Fibroblast of lung (primary cell): ENCODE measurements around the gene OR10G3. TPM values are rescaled to one million over a fixed set of nuclear protein-coding genes. Genes with fewer than 3 reads are reported as not detected.
"Not testable (repeated sequence)": the region's sequence is repeated elsewhere in the genome, so short reads cannot be mapped to it uniquely, and the experiment has no call there.

Experiments
- DNase-seq, 2 donors: peaks; one replicate each; pipeline versions ENCODE4 v3.0.0 to v3.0.0-alpha.2; 2010; ENCODE audit warnings: low read depth in 2 of 2
- H2AFZ ChIP-seq: 2 replicates; pipeline ENCODE4 v1.5.1; 2012; ENCODE audit warnings: low read length, control low read depth, inconsistent platforms
- H3K27ac ChIP-seq: 2 replicates; pipeline ENCODE4 v1.5.1; 2011; ENCODE audit warnings: low read length, control low read depth; ENCODE audit not compliant: insufficient read depth
- H3K27me3 ChIP-seq: 2 replicates; pipeline ENCODE4 v1.5.1; 2011; ENCODE audit warnings: mild to moderate bottlenecking, low read length; ENCODE audit not compliant: control insufficient read depth, insufficient read depth
- H3K36me3 ChIP-seq: 2 replicates; pipeline ENCODE4 v1.5.1; 2011; ENCODE audit warnings: low read length; ENCODE audit not compliant: control insufficient read depth, insufficient read depth
- H3K4me1 ChIP-seq: 2 replicates; pipeline ENCODE4 v1.5.1; 2011; ENCODE audit warnings: low read length; ENCODE audit not compliant: control insufficient read depth, insufficient read depth; ENCODE audit errors: extremely low read depth
- H3K4me2 ChIP-seq: 2 replicates; pipeline ENCODE4 v1.5.1; 2011; ENCODE audit warnings: low read length, control low read depth; ENCODE audit not compliant: insufficient read depth; ENCODE audit errors: extremely low read depth
- H3K4me3 ChIP-seq, 4 experiments: fragments of 200-600 bp in 1 of 4; sonication (generic) in 1 of 4; replicated peaks in 1 of 4; 2 replicates each; pipeline ENCODE4 v1.5.1; 2011 to 2016; ENCODE audit warnings: low read length in 4 of 4, low read depth in 3 of 4, mild to moderate bottlenecking in 3 of 4, control low read depth in 2 of 4, inconsistent platforms in 1 of 4, mixed read lengths in 1 of 4; ENCODE audit not compliant: insufficient read depth in 1 of 4; ENCODE audit errors: control extremely low read depth in 1 of 4
- H3K79me2 ChIP-seq: 2 replicates; pipeline ENCODE4 v1.5.1; 2012; ENCODE audit warnings: mild to moderate bottlenecking, low read length, inconsistent platforms; ENCODE audit not compliant: control insufficient read depth, insufficient read depth
- H3K9ac ChIP-seq: 2 replicates; pipeline ENCODE4 v1.5.1; 2011; ENCODE audit warnings: mild to moderate bottlenecking, low read length, control low read depth; ENCODE audit not compliant: insufficient read depth
- H3K9me3 ChIP-seq: 2 replicates; pipeline ENCODE4 v1.5.1; 2012; ENCODE audit warnings: low read depth, low read length; ENCODE audit not compliant: control insufficient read depth, insufficient read depth
- H4K20me1 ChIP-seq: 2 replicates; pipeline ENCODE4 v1.5.1; 2011; ENCODE audit warnings: low read length; ENCODE audit not compliant: control insufficient read depth, insufficient read depth; ENCODE audit errors: extremely low read depth
- EZH2 ChIP-seq: IDR thresholded peaks from 2 replicates; pipeline ENCODE4 v1.5.1; 2012; ENCODE audit warnings: low read length, control low read depth, mild to moderate bottlenecking; ENCODE audit errors: missing control alignments
- polyA plus RNA-seq, 2 donors: library from polyadenylated mRNA; depleted of rRNA in 1 of 2; stranded (reverse) in 1 of 2; unstranded in 1 of 2; fragments of >200 nt; gene quantifications; 2 replicates each; pipeline ENCODE4 v1.2.1, GENCODE V29; 2011 to 2012; ENCODE audit warnings: missing spikeins in 1 of 2
- total RNA-seq: library from RNA; depleted of rRNA; stranded (reverse); fragments of >200 nt; gene quantifications from 2 replicates; pipeline ENCODE4 v1.2.1, GENCODE V29; 2014
- TF ChIP-seq, protein P1 (sequence below), 2 donors: IDR thresholded peaks in 1 of 2; conservative IDR thresholded peaks in 1 of 2; 1 replicate in 1 of 2; 2 replicates in 1 of 2; pipeline ENCODE4 v1.5.1; 2011 to 2012; ENCODE audit warnings: low read length in 2 of 2, control low read depth in 1 of 2, inconsistent platforms in 1 of 2, low read depth in 1 of 2, mild to moderate bottlenecking in 1 of 2

The OR10G3 gene
- total and polyA plus RNA-seq, 2 donors (not counting 1 experiment from before 2014, with no cell fraction given) = not detected

DNA sequence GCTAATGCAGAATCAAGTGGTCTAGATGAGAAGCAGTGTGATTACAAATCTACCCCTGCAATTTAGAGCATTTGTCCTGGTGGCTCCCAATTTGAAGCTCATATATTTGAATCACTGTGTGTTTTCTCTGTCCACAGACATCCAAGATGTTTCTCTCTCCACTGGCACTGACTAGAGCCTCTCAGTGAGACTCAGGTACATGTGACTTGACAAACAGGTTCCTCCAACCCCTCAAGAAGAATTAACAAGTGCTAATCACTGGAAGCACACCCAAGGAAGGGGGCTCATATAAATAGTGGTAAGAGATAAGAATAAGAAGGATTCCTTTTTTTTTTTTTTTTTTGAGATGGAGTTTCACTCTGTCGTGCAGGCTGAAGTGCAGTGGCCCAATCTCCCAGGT is 34.4 kb upstream of the OR10G3 start:
- H3K4me1 ChIP-seq = no peaks in the 10 kb centered on the region
- no peaks in the 10 kb centered on the region for H3K79me2 ChIP-seq
- no peak overlapping the region for H3K4me3 ChIP-seq
- no peak overlapping the region for H2AFZ ChIP-seq
- H3K9ac ChIP-seq = no peak overlapping the region
- no peaks in the 10 kb centered on the region for H3K27me3 ChIP-seq
- no peaks in the 10 kb centered on the region for H3K9me3 ChIP-seq
- no peak overlapping the region for H3K27ac ChIP-seq
- H3K4me2 ChIP-seq = no peak overlapping the region
- no peaks in the 10 kb centered on the region for H3K36me3 ChIP-seq
- DNase-seq = no peak
- TF ChIP-seq, protein P1, sequence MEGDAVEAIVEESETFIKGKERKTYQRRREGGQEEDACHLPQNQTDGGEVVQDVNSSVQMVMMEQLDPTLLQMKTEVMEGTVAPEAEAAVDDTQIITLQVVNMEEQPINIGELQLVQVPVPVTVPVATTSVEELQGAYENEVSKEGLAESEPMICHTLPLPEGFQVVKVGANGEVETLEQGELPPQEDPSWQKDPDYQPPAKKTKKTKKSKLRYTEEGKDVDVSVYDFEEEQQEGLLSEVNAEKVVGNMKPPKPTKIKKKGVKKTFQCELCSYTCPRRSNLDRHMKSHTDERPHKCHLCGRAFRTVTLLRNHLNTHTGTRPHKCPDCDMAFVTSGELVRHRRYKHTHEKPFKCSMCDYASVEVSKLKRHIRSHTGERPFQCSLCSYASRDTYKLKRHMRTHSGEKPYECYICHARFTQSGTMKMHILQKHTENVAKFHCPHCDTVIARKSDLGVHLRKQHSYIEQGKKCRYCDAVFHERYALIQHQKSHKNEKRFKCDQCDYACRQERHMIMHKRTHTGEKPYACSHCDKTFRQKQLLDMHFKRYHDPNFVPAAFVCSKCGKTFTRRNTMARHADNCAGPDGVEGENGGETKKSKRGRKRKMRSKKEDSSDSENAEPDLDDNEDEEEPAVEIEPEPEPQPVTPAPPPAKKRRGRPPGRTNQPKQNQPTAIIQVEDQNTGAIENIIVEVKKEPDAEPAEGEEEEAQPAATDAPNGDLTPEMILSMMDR (conservative IDR thresholded peaks at IDR 0.05 in 1 of 2, IDR thresholded peaks at IDR 0.05 in 1 of 2; ENCODE audit: low read depth in 1 of 2, low read length in 2 of 2) = no peak
- H4K20me1 ChIP-seq = no peaks in the 10 kb centered on the region

DNA sequence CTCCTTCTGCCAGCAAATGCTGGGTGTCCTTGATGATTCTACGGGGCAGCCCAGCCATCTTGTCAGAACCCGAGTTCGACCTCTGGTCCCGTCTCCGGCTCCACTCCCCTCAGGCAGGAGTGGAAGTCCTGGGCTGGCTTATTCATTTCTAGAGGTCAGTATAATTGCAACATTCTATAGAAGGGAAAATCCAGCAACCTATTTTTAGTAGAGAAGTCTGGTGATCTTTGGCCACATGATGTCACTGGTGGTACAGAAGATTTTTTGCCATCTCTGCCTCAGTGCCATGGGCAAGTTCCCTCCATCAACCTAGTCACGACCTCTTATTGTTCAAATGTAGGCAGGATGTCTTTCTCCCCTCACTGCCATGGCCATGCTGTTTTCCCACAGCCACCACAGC is 32.4 kb upstream of the OR10G3 start:
- H3K9ac ChIP-seq = no peak overlapping the region
- no peaks in the 10 kb centered on the region for H4K20me1 ChIP-seq
- no peaks in the 10 kb centered on the region for H3K79me2 ChIP-seq
- no peak overlapping the region for H3K27ac ChIP-seq
- no peaks in the 10 kb centered on the region for H3K27me3 ChIP-seq
- H3K4me1 ChIP-seq = no peaks in the 10 kb centered on the region
- H2AFZ ChIP-seq = no peak overlapping the region
- DNase-seq = no peak
- H3K36me3 ChIP-seq = no peaks in the 10 kb centered on the region
- no peak overlapping the region for H3K4me3 ChIP-seq
- H3K4me2 ChIP-seq = no peak overlapping the region
- H3K9me3 ChIP-seq = no peaks in the 10 kb centered on the region
- no peak for TF ChIP-seq EZH2
- TF ChIP-seq, protein P1 (conservative IDR thresholded peaks at IDR 0.05 in 1 of 2, IDR thresholded peaks at IDR 0.05 in 1 of 2; ENCODE audit: low read depth in 1 of 2, low read length in 2 of 2) = no peak

DNA sequence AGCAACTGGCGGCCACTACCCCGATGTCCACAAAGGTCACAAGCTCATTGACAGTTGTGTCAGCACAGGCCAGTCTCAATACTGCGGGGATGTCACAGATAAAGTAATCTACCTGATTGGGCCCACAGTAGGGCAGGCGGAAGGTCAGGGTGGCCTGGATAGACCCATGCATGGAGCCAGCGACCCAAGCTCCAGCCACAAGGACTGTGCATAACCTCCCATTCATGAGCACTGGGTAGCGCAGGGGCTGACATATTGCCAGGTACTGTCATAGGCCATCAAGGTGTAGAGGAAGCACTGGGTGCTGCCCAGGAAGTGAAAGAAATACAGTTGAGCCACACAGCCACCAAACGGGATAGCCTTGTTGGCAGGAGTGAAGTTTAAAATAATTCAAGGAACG is 22.3 kb upstream of the OR10G3 start:
- not testable (repeated sequence) for H3K4me2 ChIP-seq, H3K9me3 ChIP-seq, H4K20me1 ChIP-seq, H3K9ac ChIP-seq, H3K36me3 ChIP-seq, H3K4me1 ChIP-seq, DNase-seq, H3K27me3 ChIP-seq, H3K4me3 ChIP-seq, H2AFZ ChIP-seq, H3K27ac ChIP-seq, H3K79me2 ChIP-seq

DNA sequence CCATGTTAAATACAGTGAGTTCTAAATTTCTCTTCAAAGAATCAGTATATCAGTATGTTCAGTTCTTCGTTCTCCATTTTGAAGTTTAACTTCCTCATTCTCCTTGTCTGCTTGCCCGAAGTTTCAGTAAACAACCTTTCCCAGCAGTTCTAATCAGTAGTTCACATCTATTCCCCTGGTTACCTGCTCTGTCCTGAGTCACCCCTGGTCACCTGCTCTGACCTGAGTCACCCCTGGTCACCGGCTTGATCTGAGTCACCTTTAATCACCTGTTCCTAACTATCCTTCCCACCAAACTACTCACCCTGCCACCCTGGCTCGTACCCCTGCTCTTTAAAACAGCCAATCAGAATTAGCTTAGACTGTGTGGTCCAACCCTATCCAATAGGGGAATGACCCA is 9.4 kb upstream of the OR10G3 start:
- H3K4me3 ChIP-seq = no peak overlapping the region
- H3K36me3 ChIP-seq = no peaks in the 10 kb centered on the region
- no peaks in the 10 kb centered on the region for H4K20me1 ChIP-seq
- H3K4me1 ChIP-seq = no peaks in the 10 kb centered on the region
- no peak overlapping the region for H2AFZ ChIP-seq
- DNase-seq = no peak
- no peaks in the 10 kb centered on the region for H3K9me3 ChIP-seq
- no peaks in the 10 kb centered on the region for H3K27me3 ChIP-seq
- no peak overlapping the region for H3K9ac ChIP-seq
- no peak overlapping the region for H3K27ac ChIP-seq
- TF ChIP-seq EZH2 = no peak
- TF ChIP-seq, protein P1 (conservative IDR thresholded peaks at IDR 0.05 in 1 of 2, IDR thresholded peaks at IDR 0.05 in 1 of 2; ENCODE audit: low read depth in 1 of 2, low read length in 2 of 2) = no peak
- H3K4me2 ChIP-seq = no peak overlapping the region
- H3K79me2 ChIP-seq = no peaks in the 10 kb centered on the region
